Karpas-422 (cell line): ENCODE data around the gene STON1. TPM values are rescaled to one million over a fixed set of nuclear protein-coding genes. Genes with fewer than 3 reads are reported as not detected.

Experiments
- DNase-seq: peaks from one replicate; pipeline ENCODE4 v3.0.0-alpha.2; 2015
- H2AFZ ChIP-seq: fragments of 200-600 bp; sonication (generic); 2 replicates; pipeline ENCODE4 v1.6.1; 2014; ENCODE audit warnings: antibody characterized with exemption, low read length, mixed read lengths
- H3K27ac ChIP-seq: fragments of 200-600 bp; sonication (generic); 2 replicates; pipeline ENCODE4 v1.5.1; 2014; ENCODE audit warnings: mild to moderate bottlenecking, low read length, moderate library complexity
- H3K27me3 ChIP-seq: fragments of 200-600 bp; sonication (generic); 2 replicates; pipeline ENCODE4 v1.6.1; 2014; ENCODE audit warnings: low read length, mixed read lengths
- H3K36me3 ChIP-seq: fragments of 200-600 bp; sonication (generic); 2 replicates; pipeline ENCODE4 v1.6.1; 2014; ENCODE audit warnings: low read length, mixed read lengths; ENCODE audit not compliant: insufficient read depth
- H3K4me1 ChIP-seq: fragments of 200-600 bp; sonication (generic); 2 replicates; pipeline ENCODE4 v1.6.1; 2014; ENCODE audit warnings: mild to moderate bottlenecking, low read length, mixed read lengths
- H3K4me2 ChIP-seq: fragments of 200-600 bp; sonication (generic); 2 replicates; pipeline ENCODE4 v1.6.1; 2014; ENCODE audit warnings: low read length, low read depth, mild to moderate bottlenecking; ENCODE audit not compliant: poor library complexity, severe bottlenecking
- H3K4me3 ChIP-seq: fragments of 200-600 bp; sonication (generic); 2 replicates; pipeline ENCODE4 v1.5.1; 2014; ENCODE audit warnings: mild to moderate bottlenecking, antibody characterized with exemption, low read length, mixed read lengths
- H3K79me2 ChIP-seq: fragments of 200-600 bp; sonication (generic); 2 replicates; pipeline ENCODE4 v1.6.1; 2014; ENCODE audit warnings: mild to moderate bottlenecking, low read length, mixed read lengths
- H3K9ac ChIP-seq: fragments of 200-600 bp; sonication (generic); 2 replicates; pipeline ENCODE4 v1.6.0; 2014; ENCODE audit warnings: low read length
- H3K9me2 ChIP-seq: fragments of 200-600 bp; sonication (generic), shearing (Covaris generic); replicated peaks from 2 replicates; pipeline ENCODE4 v1.6.0; 2014; ENCODE audit warnings: mild to moderate bottlenecking, low read length, moderate library complexity; ENCODE audit not compliant: insufficient read depth
- H3K9me3 ChIP-seq: fragments of 300-700, 200-600 bp; sonication (generic); 2 replicates; pipeline ENCODE4 v1.6.1; 2014; ENCODE audit warnings: low read length, mixed read lengths
- H4K20me1 ChIP-seq: fragments of 200-600 bp; sonication (generic); 2 replicates; pipeline ENCODE4 v1.6.1; 2014; ENCODE audit warnings: mild to moderate bottlenecking, antibody characterized with exemption, low read length, low read depth; ENCODE audit not compliant: insufficient read depth
- total RNA-seq: library from RNA; depleted of rRNA; stranded (reverse); fragments of >200 nt; shearing (Covaris generic); gene quantifications from 2 replicates; pipeline ENCODE4 v1.2.3, GENCODE V29; 2014; ENCODE audit warnings: low replicate concordance; rRNA removed

The STON1 gene, protein sequence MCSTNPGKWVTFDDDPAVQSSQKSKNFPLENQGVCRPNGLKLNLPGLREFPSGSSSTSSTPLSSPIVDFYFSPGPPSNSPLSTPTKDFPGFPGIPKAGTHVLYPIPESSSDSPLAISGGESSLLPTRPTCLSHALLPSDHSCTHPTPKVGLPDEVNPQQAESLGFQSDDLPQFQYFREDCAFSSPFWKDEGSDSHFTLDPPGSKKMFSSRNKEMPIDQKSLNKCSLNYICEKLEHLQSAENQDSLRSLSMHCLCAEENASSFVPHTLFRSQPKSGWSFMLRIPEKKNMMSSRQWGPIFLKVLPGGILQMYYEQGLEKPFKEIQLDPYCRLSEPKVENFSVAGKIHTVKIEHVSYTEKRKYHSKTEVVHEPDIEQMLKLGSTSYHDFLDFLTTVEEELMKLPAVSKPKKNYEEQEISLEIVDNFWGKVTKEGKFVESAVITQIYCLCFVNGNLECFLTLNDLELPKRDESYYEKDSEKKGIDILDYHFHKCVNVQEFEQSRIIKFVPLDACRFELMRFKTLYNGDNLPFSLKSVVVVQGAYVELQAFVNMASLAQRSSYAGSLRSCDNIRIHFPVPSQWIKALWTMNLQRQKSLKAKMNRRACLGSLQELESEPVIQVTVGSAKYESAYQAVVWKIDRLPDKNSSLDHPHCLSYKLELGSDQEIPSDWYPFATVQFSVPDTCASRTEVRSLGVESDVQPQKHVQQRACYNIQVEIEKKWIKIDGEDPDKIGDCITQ
- 0.63 and 2.8 TPM in 2 replicates for total RNA-seq

GRCh38 chr2:48530033-48530811 is at the start of gene STON1:
Gene STON1, plus strand, starts transcription at chr2:48530154. Its CDS starts 50,480 bp downstream, at chr2:48580634.
- Histone ChIP-seq H2AFZ (no peak within 1 kb of the TSS), H3K36me3 (no peaks in the 10 kb centered on the region), H3K4me2 (peak within 1 kb of the TSS; percentile 57), H3K9me2 (no peaks in the 10 kb centered on the region), H3K79me2 (no peaks in the 10 kb centered on the region), H4K20me1 (0 out of 2 replicates have a peak, but pooled peaks cover 6% of the 10 kb centered on the region), H3K4me3 (no peak within 1 kb of the TSS), H3K9ac (peak within 1 kb of the TSS; percentile 30; the same call in 1 of the 2 replicates), H3K4me1 (peaks cover 6% of the 10 kb centered on the region), H3K27me3 (no peaks in the 10 kb centered on the region), H3K27ac (no peak within 1 kb of the TSS), H3K9me3 (no peaks in the 10 kb centered on the region)
- peak; percentile 43 for DNase-seq

DNA sequence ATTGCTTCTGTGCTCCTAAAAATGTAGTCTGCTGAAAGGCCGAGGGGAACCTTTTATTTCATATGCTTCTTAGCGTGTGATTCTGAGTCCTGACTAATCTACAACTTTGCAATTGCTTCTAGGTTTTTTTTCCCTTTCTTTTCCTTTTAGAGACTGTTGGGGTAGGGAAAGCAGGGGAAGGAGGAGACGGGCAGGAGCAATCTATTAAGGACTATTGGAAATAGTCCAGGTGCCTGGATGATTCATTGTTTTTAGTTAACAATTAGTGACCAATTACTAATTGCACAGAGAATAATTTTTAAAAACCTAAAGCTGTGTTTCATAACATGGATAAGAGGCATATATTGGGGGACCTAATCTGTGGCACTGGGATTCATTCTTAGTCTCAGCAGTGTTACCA is 49.4 kb upstream of the STON1 start:
- Histone ChIP-seq H2AFZ (no peak overlapping the region), H3K4me2 (no peak overlapping the region), H4K20me1 (no peaks in the 10 kb centered on the region), H3K79me2 (no peaks in the 10 kb centered on the region), H3K9me2 (no peaks in the 10 kb centered on the region), H3K36me3 (peaks cover 49% of the 10 kb centered on the region), H3K4me1 (no peaks in the 10 kb centered on the region), H3K9ac (no peak overlapping the region), H3K27me3 (no peaks in the 10 kb centered on the region), H3K27ac (no peak overlapping the region), H3K4me3 (no peak overlapping the region), H3K9me3 (no peaks in the 10 kb centered on the region)
- DNase-seq, result no peak

DNA sequence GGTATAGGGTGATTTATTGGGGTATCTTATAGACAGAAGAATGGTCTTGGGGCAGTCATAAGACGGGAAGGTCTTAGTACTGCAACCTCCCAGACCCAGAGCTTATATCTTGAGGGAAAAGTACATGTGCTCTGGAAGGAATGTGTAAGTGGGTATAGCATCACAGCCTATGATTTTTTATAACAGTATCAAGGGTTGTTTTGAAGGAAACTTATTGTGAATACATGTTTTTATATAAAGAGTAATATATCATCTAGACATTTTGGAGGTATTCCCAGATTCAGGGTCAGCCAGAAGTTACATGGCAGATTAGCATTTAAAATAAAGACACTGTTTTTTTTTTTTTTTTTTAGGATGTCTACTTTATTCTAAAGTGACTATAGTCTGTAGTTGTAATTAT is 47.6 kb upstream of the STON1 start:
- DNase-seq, result no peak
- no peak overlapping the region for H2AFZ ChIP-seq
- no peak overlapping the region for H3K9ac ChIP-seq
- no peaks in the 10 kb centered on the region for H4K20me1 ChIP-seq
- H3K27ac ChIP-seq, result no peak overlapping the region
- H3K79me2 ChIP-seq, result no peaks in the 10 kb centered on the region
- peaks cover 52% of the 10 kb centered on the region for H3K36me3 ChIP-seq
- H3K4me1 ChIP-seq, result no peaks in the 10 kb centered on the region
- H3K9me3 ChIP-seq, result no peaks in the 10 kb centered on the region
- no peak overlapping the region for H3K4me2 ChIP-seq
- no peak overlapping the region for H3K4me3 ChIP-seq
- no peaks in the 10 kb centered on the region for H3K27me3 ChIP-seq
- no peaks in the 10 kb centered on the region for H3K9me2 ChIP-seq

DNA sequence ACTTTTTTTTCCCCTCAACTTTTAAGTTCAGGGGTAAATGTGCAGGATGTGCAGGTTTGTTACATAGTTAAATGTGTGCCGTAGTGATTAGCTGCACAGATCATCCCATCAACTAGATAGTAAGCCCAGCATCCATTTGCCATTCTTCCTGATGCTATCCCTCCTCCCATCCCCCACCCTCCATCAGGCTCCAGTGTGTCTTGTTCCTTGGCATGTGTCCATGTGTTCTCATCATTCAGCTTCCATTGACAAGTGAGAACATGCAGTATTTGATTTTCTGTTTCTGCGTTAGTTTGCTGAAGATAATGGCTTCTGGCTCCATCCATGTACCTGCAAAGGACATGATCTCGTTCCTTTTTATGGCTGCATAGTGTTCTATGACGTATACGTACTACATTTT is 47.2 kb upstream of the STON1 start:
- Histone ChIP-seq H2AFZ (no peak overlapping the region), H3K9ac (no peak overlapping the region), H3K4me3 (no peak overlapping the region), H3K4me1 (no peaks in the 10 kb centered on the region), H3K27me3 (no peaks in the 10 kb centered on the region), H3K4me2 (no peak overlapping the region), H3K9me2 (no peaks in the 10 kb centered on the region), H3K27ac (no peak overlapping the region), H3K9me3 (no peaks in the 10 kb centered on the region), H3K36me3 (peaks cover 48% of the 10 kb centered on the region), H3K79me2 (no peaks in the 10 kb centered on the region), H4K20me1 (no peaks in the 10 kb centered on the region)
- no peak for DNase-seq

DNA sequence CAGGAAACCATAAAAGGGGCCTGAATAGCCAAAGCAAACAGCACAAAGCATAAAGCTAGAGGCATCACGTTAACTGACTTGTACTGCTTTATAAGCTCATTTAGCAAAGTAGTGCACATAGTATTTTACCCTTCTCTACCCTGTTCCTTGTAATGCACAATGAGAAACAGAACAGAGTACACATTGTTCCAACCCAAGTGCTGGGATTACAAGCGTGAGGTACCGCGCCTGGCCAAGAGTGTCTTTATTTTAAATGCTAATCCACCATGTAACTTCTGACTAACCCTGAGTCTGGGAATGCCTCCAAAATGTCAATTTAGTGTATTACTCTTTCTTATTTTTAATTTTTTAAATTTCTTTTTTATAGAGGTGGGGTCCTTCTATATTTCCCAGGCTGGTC is 46.4 kb upstream of the STON1 start:
- Histone ChIP-seq H3K27ac (no peak overlapping the region), H3K36me3 (peaks cover 49% of the 10 kb centered on the region), H3K9ac (no peak overlapping the region), H3K79me2 (no peaks in the 10 kb centered on the region), H3K9me3 (no peaks in the 10 kb centered on the region), H3K4me2 (no peak overlapping the region), H2AFZ (no peak overlapping the region), H3K27me3 (no peaks in the 10 kb centered on the region), H3K4me3 (no peak overlapping the region), H4K20me1 (no peaks in the 10 kb centered on the region), H3K9me2 (no peaks in the 10 kb centered on the region), H3K4me1 (no peaks in the 10 kb centered on the region)
- DNase-seq, result no peak

GRCh38 chr2:48483916-48484315 is 46.0 kb upstream of the STON1 start:
- no peak for DNase-seq
- no peaks in the 10 kb centered on the region for H4K20me1 ChIP-seq
- no peak overlapping the region for H3K4me2 ChIP-seq
- no peaks in the 10 kb centered on the region for H3K4me1 ChIP-seq
- no peaks in the 10 kb centered on the region for H3K9me3 ChIP-seq
- no peak overlapping the region for H3K9ac ChIP-seq
- H3K9me2 ChIP-seq, result no peaks in the 10 kb centered on the region
- H3K36me3 ChIP-seq, result peaks cover 53% of the 10 kb centered on the region
- H2AFZ ChIP-seq, result no peak overlapping the region
- no peaks in the 10 kb centered on the region for H3K27me3 ChIP-seq
- no peaks in the 10 kb centered on the region for H3K79me2 ChIP-seq
- no peak overlapping the region for H3K4me3 ChIP-seq
- no peak overlapping the region for H3K27ac ChIP-seq

- no peak overlapping the region for H2AFZ ChIP-seq
- H4K20me1 ChIP-seq, result no peaks in the 10 kb centered on the region
- DNase-seq, result no peak
- H3K9me2 ChIP-seq, result no peaks in the 10 kb centered on the region
- H3K9me3 ChIP-seq, result no peaks in the 10 kb centered on the region
- no peak overlapping the region for H3K4me3 ChIP-seq
- H3K4me2 ChIP-seq, result no peak overlapping the region
- no peaks in the 10 kb centered on the region for H3K4me1 ChIP-seq
- no peaks in the 10 kb centered on the region for H3K27me3 ChIP-seq
- no peak overlapping the region for H3K27ac ChIP-seq
- peaks cover 41% of the 10 kb centered on the region for H3K36me3 ChIP-seq
- no peaks in the 10 kb centered on the region for H3K79me2 ChIP-seq
- no peak overlapping the region for H3K9ac ChIP-seq
Observed at GRCh38 chr2:48488545-48488944, 41.4 kb upstream of the STON1 start.

- H3K36me3 ChIP-seq, result peaks cover 32% of the 10 kb centered on the region; the same call in 1 of the 2 replicates
Observed at GRCh38 chr2:48496849-48497248, 33.1 kb upstream of the STON1 start.

More at GRCh38 chr2:48496849-48497248, 33.1 kb upstream of the STON1 start:
- Histone ChIP-seq H3K79me2 (no peaks in the 10 kb centered on the region), H3K4me2 (no peak overlapping the region), H3K27me3 (no peaks in the 10 kb centered on the region), H2AFZ (no peak overlapping the region), H3K9ac (no peak overlapping the region), H3K9me2 (no peaks in the 10 kb centered on the region), H3K9me3 (no peaks in the 10 kb centered on the region), H3K27ac (no peak overlapping the region), H3K4me3 (no peak overlapping the region), H3K4me1 (no peaks in the 10 kb centered on the region), H4K20me1 (no peaks in the 10 kb centered on the region)
- no peak for DNase-seq
